Measurements from ENCODE around the gene C16orf86.

Gene C16orf86

DNA sequence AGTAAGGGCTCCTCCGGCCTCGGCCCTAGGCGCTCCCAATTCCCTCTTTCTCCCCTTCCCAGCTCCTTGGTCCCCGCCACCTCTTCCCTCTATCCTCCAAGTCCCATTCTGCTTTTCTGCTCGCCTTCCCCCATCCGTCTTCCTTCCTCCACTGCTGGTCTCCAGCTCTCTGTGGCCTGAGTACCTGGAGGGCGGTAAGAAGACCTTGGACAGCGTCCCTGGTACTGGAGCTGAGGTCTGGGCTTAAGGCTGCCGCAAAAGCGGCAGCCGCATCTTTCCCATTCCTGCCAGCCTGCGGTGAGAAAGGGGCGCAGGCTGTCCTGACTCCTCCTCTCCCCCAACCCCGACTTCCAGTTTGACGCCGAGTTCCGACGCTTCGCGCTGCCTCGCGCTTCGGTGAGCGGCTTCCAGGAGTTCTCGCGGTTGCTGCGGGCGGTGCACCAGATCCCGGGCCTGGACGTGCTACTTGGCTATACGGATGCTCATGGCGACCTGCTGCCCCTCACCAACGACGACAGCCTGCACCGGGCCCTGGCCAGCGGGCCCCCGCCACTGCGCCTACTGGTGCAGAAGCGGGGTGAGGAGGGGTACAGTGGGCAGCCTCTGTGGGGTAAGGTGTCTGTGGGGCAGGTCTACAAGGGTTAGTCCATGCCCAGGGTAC, 5.4 kb upstream of the C16orf86 start:
- Histone ChIP-seq H3K27ac (ENCODE audit: insufficient read depth in 1 of 2, low read depth in 1 of 2, low read length in 2 of 2, poor library complexity in 1 of 2, severe bottlenecking in 2 of 2) (peak overlapping the region in 1 of 2 experiments; percentile 76), H3K27me3 (replicated peaks in 2 of 5; ENCODE audit: control insufficient read depth in 4 of 5, insufficient read depth in 5 of 5, low read length in 4 of 5) (no peaks in the 10 kb centered on the region), H3K9me3 (ENCODE audit: control extremely low read depth in 1 of 5, control insufficient read depth in 4 of 5, insufficient read depth in 2 of 5, low read depth in 1 of 5, low read length in 4 of 5) (no peaks in the 10 kb centered on the region), H3K36me3 (ENCODE audit: control insufficient read depth in 4 of 4, insufficient read depth in 4 of 4, low read length in 3 of 4) (peaks cover 5 to 41% (median 31%) of the 10 kb centered on the region in 4 experiments), H3K4me1 (ENCODE audit: control extremely low read depth in 1 of 4, control insufficient read depth in 4 of 4, insufficient read depth in 4 of 4, low read length in 3 of 4) (peaks cover 2 to 36% (median 30%) of the 10 kb centered on the region in 4 experiments), H3K4me3 (ENCODE audit: control insufficient read depth in 1 of 7, extremely low read depth in 1 of 7, insufficient read depth in 4 of 7, low read depth in 2 of 7, low read length in 6 of 7) (peak overlapping the region; percentile 43 to 96 (median 77))
- ChIA-PET POLR2A (no interaction called here), CTCF (interaction anchor here (1.0 to 10.1 kb wide), 4 partner anchors 11 to 140 kb away, joined by 4 to 111 read pairs (median 25); partner anchors contain the start of gene CARMIL2)
- peak; percentile 43 to 70 (median 66) for DNase-seq
- 2% methylated on average over 22 of the region's 39 CpGs for WGBS (ENCODE audit: insufficient coverage)

GRCh38 chr16:67661886-67662652, 4.5 kb upstream of the C16orf86 start:
- no peaks in the 10 kb centered on the region for H3K9me3 ChIP-seq (ENCODE audit: control extremely low read depth in 1 of 5, control insufficient read depth in 4 of 5, insufficient read depth in 2 of 5, low read depth in 1 of 5, low read length in 4 of 5)
- peaks cover 2 to 40% (median 34%) of the 10 kb centered on the region in 4 experiments for H3K4me1 ChIP-seq (ENCODE audit: control extremely low read depth in 1 of 4, control insufficient read depth in 4 of 4, insufficient read depth in 4 of 4, low read length in 3 of 4)
- H3K27me3 ChIP-seq (replicated peaks in 2 of 5; ENCODE audit: control insufficient read depth in 4 of 5, insufficient read depth in 5 of 5, low read length in 4 of 5), result no peaks in the 10 kb centered on the region
- H3K27ac ChIP-seq (ENCODE audit: insufficient read depth in 1 of 2, low read depth in 1 of 2, low read length in 2 of 2, poor library complexity in 1 of 2, severe bottlenecking in 2 of 2), result no peak overlapping the region
- POLR2A ChIA-PET, result interaction anchor here (0.7 kb wide), 1 partner anchor 120 kb away, joined by 3 read pairs; no protein-coding TSS in a partner anchor
- H3K4me3 ChIP-seq (ENCODE audit: control insufficient read depth in 1 of 7, extremely low read depth in 1 of 7, insufficient read depth in 4 of 7, low read depth in 2 of 7, low read length in 6 of 7), result peak overlapping the region in 1 of 7 experiments; percentile 77
- peaks cover 2 to 32% (median 23%) of the 10 kb centered on the region in 4 experiments for H3K36me3 ChIP-seq (ENCODE audit: control insufficient read depth in 4 of 4, insufficient read depth in 4 of 4, low read length in 3 of 4)
- DNase-seq, result no peak
- WGBS (ENCODE audit: insufficient coverage), result 99% methylated on average over 33 of the region's 34 CpGs
- CTCF ChIA-PET, result interaction anchor here (0.9 to 10.1 kb wide), 8 partner anchors 10 to 148 kb away, joined by 3 to 111 read pairs (median 8); partner anchors contain the start of genes CARMIL2 and CTCF

GRCh38 chr16:67662653-67663010, 4.0 kb upstream of the C16orf86 start:
- DNase-seq, result no peak
- peaks cover 2 to 46% (median 39%) of the 10 kb centered on the region in 4 experiments for H3K4me1 ChIP-seq (ENCODE audit: control extremely low read depth in 1 of 4, control insufficient read depth in 4 of 4, insufficient read depth in 4 of 4, low read length in 3 of 4)
- H3K27me3 ChIP-seq (replicated peaks in 2 of 5; ENCODE audit: control insufficient read depth in 4 of 5, insufficient read depth in 5 of 5, low read length in 4 of 5), result no peaks in the 10 kb centered on the region
- H3K36me3 ChIP-seq (ENCODE audit: control insufficient read depth in 4 of 4, insufficient read depth in 4 of 4, low read length in 3 of 4), result peaks cover 0 to 27% (median 18%) of the 10 kb centered on the region in 4 experiments
- ChIA-PET POLR2A (interaction anchor here (0.7 kb wide), 1 partner anchor 120 kb away, joined by 3 read pairs; no protein-coding TSS in a partner anchor), CTCF (interaction anchor here (0.9 to 10.1 kb wide), 12 partner anchors 10 to 211 kb away, joined by 3 to 111 read pairs (median 6); partner anchors contain the start of genes CARMIL2 and CTCF)
- no peak overlapping the region for H3K4me3 ChIP-seq (ENCODE audit: control insufficient read depth in 1 of 7, extremely low read depth in 1 of 7, insufficient read depth in 4 of 7, low read depth in 2 of 7, low read length in 6 of 7)
- no peak overlapping the region for H3K27ac ChIP-seq (ENCODE audit: insufficient read depth in 1 of 2, low read depth in 1 of 2, low read length in 2 of 2, poor library complexity in 1 of 2, severe bottlenecking in 2 of 2)
- no peaks in the 10 kb centered on the region for H3K9me3 ChIP-seq (ENCODE audit: control extremely low read depth in 1 of 5, control insufficient read depth in 4 of 5, insufficient read depth in 2 of 5, low read depth in 1 of 5, low read length in 4 of 5)

DNA sequence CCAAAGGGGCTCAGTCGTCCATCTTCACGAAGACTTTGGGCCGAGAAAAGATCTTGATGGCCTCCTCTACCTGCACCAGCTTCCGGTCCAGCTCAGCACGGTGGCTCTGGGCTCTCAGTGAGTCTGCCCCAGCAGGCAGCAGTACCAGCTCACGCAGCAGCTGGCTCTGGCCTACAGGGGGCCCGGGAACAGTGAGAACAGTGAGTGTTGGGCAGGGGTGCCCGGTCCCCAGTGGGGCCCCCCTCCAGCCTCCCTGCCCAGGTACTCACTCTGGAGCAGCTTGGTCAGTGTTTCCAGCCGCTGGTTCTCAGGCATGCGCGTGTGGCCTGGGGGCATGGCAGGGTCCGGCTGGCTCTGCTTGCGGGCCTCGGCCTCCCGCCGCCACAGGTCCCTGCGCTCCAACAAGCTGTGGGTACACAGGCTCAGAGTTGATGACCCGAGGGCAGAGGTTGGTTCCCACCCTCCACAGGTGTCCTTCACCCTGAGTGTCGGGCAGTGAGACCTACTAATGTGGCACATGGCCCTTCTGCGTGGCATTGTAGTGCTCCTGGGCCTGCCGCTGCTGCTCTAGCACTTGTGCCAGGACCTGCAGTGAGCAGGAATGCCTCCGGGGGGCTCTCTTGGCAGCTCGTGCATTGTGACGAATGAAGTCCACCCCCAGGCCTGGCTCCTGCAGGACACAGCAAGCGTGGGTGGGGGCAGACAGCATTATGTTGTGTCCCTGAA, 3.3 kb upstream of the C16orf86 start:
- H3K4me1 ChIP-seq (ENCODE audit: control extremely low read depth in 1 of 4, control insufficient read depth in 4 of 4, insufficient read depth in 4 of 4, low read length in 3 of 4), result peaks cover 2 to 53% (median 45%) of the 10 kb centered on the region in 4 experiments
- CTCF ChIA-PET, result interaction anchor here (0.6 to 10.1 kb wide), 16 partner anchors 9 to 211 kb away, joined by 3 to 111 read pairs (median 4); partner anchors contain the start of genes CARMIL2 and CTCF

GRCh38 chr16:67663877-67664222, 2.8 kb upstream of the C16orf86 start:
- H3K36me3 ChIP-seq (ENCODE audit: control insufficient read depth in 4 of 4, insufficient read depth in 4 of 4, low read length in 3 of 4), result peaks cover 0 to 14% (median 8%) of the 10 kb centered on the region in 4 experiments
- no peak overlapping the region for H3K27ac ChIP-seq (ENCODE audit: insufficient read depth in 1 of 2, low read depth in 1 of 2, low read length in 2 of 2, poor library complexity in 1 of 2, severe bottlenecking in 2 of 2)
- H3K4me1 ChIP-seq (ENCODE audit: control extremely low read depth in 1 of 4, control insufficient read depth in 4 of 4, insufficient read depth in 4 of 4, low read length in 3 of 4), result peaks cover 2 to 53% (median 48%) of the 10 kb centered on the region in 4 experiments
- no peaks in the 10 kb centered on the region for H3K27me3 ChIP-seq (replicated peaks in 2 of 5; ENCODE audit: control insufficient read depth in 4 of 5, insufficient read depth in 5 of 5, low read length in 4 of 5)
- H3K4me3 ChIP-seq (ENCODE audit: control insufficient read depth in 1 of 7, extremely low read depth in 1 of 7, insufficient read depth in 4 of 7, low read depth in 2 of 7, low read length in 6 of 7), result no peak overlapping the region
- CTCF ChIA-PET, result interaction anchor here (0.6 to 10.1 kb wide), 13 partner anchors 9 to 210 kb away, joined by 3 to 111 read pairs (median 5); partner anchors contain the start of genes CARMIL2 and CTCF
- no peaks in the 10 kb centered on the region for H3K9me3 ChIP-seq (ENCODE audit: control extremely low read depth in 1 of 5, control insufficient read depth in 4 of 5, insufficient read depth in 2 of 5, low read depth in 1 of 5, low read length in 4 of 5)
- POLR2A ChIA-PET, result interaction anchor here (0.6 kb wide), 1 partner anchor 188 kb away, joined by 3 read pairs; no protein-coding TSS in a partner anchor
- 94% methylated on average over 5 of the region's 6 CpGs for WGBS (ENCODE audit: insufficient coverage)
- DNase-seq, result no peak

More for the DNA sequence above, 3.3 kb upstream of the C16orf86 start:
- H3K27me3 ChIP-seq (replicated peaks in 2 of 5; ENCODE audit: control insufficient read depth in 4 of 5, insufficient read depth in 5 of 5, low read length in 4 of 5), result no peaks in the 10 kb centered on the region
- 94% methylated on average over 24 of the region's 25 CpGs for WGBS (ENCODE audit: insufficient coverage)
- POLR2A ChIA-PET, result interaction anchor here (0.6 kb wide), 1 partner anchor 187 kb away, joined by 3 read pairs; no protein-coding TSS in a partner anchor
- DNase-seq, result peak in 2 of 3 donors; percentile 46 to 49
- H3K9me3 ChIP-seq (ENCODE audit: control extremely low read depth in 1 of 5, control insufficient read depth in 4 of 5, insufficient read depth in 2 of 5, low read depth in 1 of 5, low read length in 4 of 5), result no peaks in the 10 kb centered on the region
- H3K4me3 ChIP-seq (ENCODE audit: control insufficient read depth in 1 of 7, extremely low read depth in 1 of 7, insufficient read depth in 4 of 7, low read depth in 2 of 7, low read length in 6 of 7), result no peak overlapping the region
- H3K27ac ChIP-seq (ENCODE audit: insufficient read depth in 1 of 2, low read depth in 1 of 2, low read length in 2 of 2, poor library complexity in 1 of 2, severe bottlenecking in 2 of 2), result no peak overlapping the region
- peaks cover 0 to 20% (median 13%) of the 10 kb centered on the region in 4 experiments for H3K36me3 ChIP-seq (ENCODE audit: control insufficient read depth in 4 of 4, insufficient read depth in 4 of 4, low read length in 3 of 4)

GRCh38 chr16:67664258-67664657, 2.4 kb upstream of the C16orf86 start:
- ChIA-PET CTCF (interaction anchor here (0.6 to 10.1 kb wide), 12 partner anchors 8 to 210 kb away, joined by 3 to 111 read pairs (median 6); partner anchors contain the start of genes CARMIL2 and CTCF), POLR2A (interaction anchor here (0.6 kb wide), 1 partner anchor 188 kb away, joined by 3 read pairs; no protein-coding TSS in a partner anchor)
- Histone ChIP-seq H3K27ac (ENCODE audit: insufficient read depth in 1 of 2, low read depth in 1 of 2, low read length in 2 of 2, poor library complexity in 1 of 2, severe bottlenecking in 2 of 2) (no peak overlapping the region), H3K4me3 (ENCODE audit: control insufficient read depth in 1 of 7, extremely low read depth in 1 of 7, insufficient read depth in 4 of 7, low read depth in 2 of 7, low read length in 6 of 7) (no peak overlapping the region), H3K27me3 (replicated peaks in 2 of 5; ENCODE audit: control insufficient read depth in 4 of 5, insufficient read depth in 5 of 5, low read length in 4 of 5) (no peaks in the 10 kb centered on the region), H3K36me3 (ENCODE audit: control insufficient read depth in 4 of 4, insufficient read depth in 4 of 4, low read length in 3 of 4) (peaks cover 0 to 11% (median 7%) of the 10 kb centered on the region in 4 experiments), H3K4me1 (ENCODE audit: control extremely low read depth in 1 of 4, control insufficient read depth in 4 of 4, insufficient read depth in 4 of 4, low read length in 3 of 4) (peaks cover 2 to 53% (median 47%) of the 10 kb centered on the region in 4 experiments), H3K9me3 (ENCODE audit: control extremely low read depth in 1 of 5, control insufficient read depth in 4 of 5, insufficient read depth in 2 of 5, low read depth in 1 of 5, low read length in 4 of 5) (no peaks in the 10 kb centered on the region)
- WGBS (ENCODE audit: insufficient coverage), result 95% methylated on average over 4 of the region's 4 CpGs
- no peak for DNase-seq
